PC-3 (cell line): Measurements from ENCODE around the gene KCNN4. TPM values are rescaled to one million over a fixed set of nuclear protein-coding genes. Genes with fewer than 3 reads are reported as not detected.

Source experiments
- ATAC-seq: fragments of 200-7000 bp; cut with Tn5 transposase; 2 replicates; pipeline ENCODE4 v1.9.1; 2020; ENCODE audit warnings: mild to moderate bottlenecking, moderate library complexity
- BruUV-seq: library from RNA; stranded (reverse); fragments of 400-500 nt; replicated peaks from 2 replicates; lab custom pipeline; 2021; lab: Mats Ljungman, UMichigan
- CTCF ChIA-PET: fragments of 300-600 bp; sonication (Branson Sonifier 250); formaldehyde crosslinking; loops from one replicate; lab custom pipeline; 2022; ENCODE audit warnings: antibody characterized with exemption; lab: Charles Lee
- POLR2A ChIA-PET: fragments of 300-600 bp; sonication (Branson Sonifier 250); formaldehyde crosslinking; loops from one replicate; lab custom pipeline; 2022; ENCODE audit warnings: antibody characterized with exemption; ENCODE audit not compliant: unreplicated experiment; lab: Charles Lee
- DNase-seq: peaks from one replicate; pipeline ENCODE4 v3.0.0-alpha.2; 2015
- H2AFZ ChIP-seq: fragments of 300-600 bp; sonication (generic); 2 replicates; pipeline ENCODE4 v1.6.0; 2016; ENCODE audit warnings: antibody characterized with exemption, low read length
- H3F3A ChIP-seq: fragments of 300-600 bp; sonication (generic); one replicate; pipeline ENCODE4 v1.6.0; 2017; ENCODE audit warnings: antibody characterized with exemption, low read length, control low read depth, mild to moderate bottlenecking; ENCODE audit not compliant: unreplicated experiment
- H3K27ac ChIP-seq: fragments of 300-600 bp; sonication (generic); 2 replicates; pipeline ENCODE4 v1.5.1; 2016; ENCODE audit warnings: mild to moderate bottlenecking, low read length
- H3K27me3 ChIP-seq: fragments of 300-600 bp; sonication (generic); 2 replicates; pipeline ENCODE4 v1.6.1; 2016; ENCODE audit warnings: low read length, mixed read lengths
- H3K36me3 ChIP-seq: fragments of 300-600 bp; sonication (generic); 2 replicates; pipeline ENCODE4 v1.6.1; 2016; ENCODE audit warnings: low read depth, mixed run types, low read length, mixed read lengths
- H3K4me1 ChIP-seq: fragments of 300-600 bp; sonication (generic); 2 replicates; pipeline ENCODE4 v1.5.1; 2016; ENCODE audit warnings: low read length; ENCODE audit not compliant: insufficient read depth
- H3K4me2 ChIP-seq: fragments of 300-600 bp; sonication (generic); 2 replicates; pipeline ENCODE4 v1.6.0; 2016; ENCODE audit warnings: low read length
- H3K4me3 ChIP-seq: fragments of 300-600 bp; sonication (generic); 2 replicates; pipeline ENCODE4 v1.5.1; 2016; ENCODE audit warnings: mild to moderate bottlenecking, low read length, mixed read lengths
- H3K79me2 ChIP-seq: fragments of 300-600 bp; sonication (generic); 2 replicates; pipeline ENCODE4 v1.6.1; 2017; ENCODE audit warnings: low read length, mixed read lengths
- H3K9ac ChIP-seq: fragments of 300-600 bp; sonication (generic); 2 replicates; pipeline ENCODE4 v1.6.0; 2016; ENCODE audit warnings: mild to moderate bottlenecking, low read length
- H3K9me2 ChIP-seq: fragments of 300-600 bp; sonication (generic); replicated peaks from 2 replicates; pipeline ENCODE4 v1.6.1; 2016; ENCODE audit warnings: mixed run types, low read length, mixed read lengths
- H3K9me3 ChIP-seq: fragments of 300-600 bp; sonication (generic); 2 replicates; pipeline ENCODE4 v1.6.1; 2016; ENCODE audit warnings: low read length, mixed read lengths
- H4K20me1 ChIP-seq: fragments of 300-600 bp; sonication (generic); 2 replicates; pipeline ENCODE4 v1.6.1; 2016; ENCODE audit warnings: low read length, mixed read lengths
- EZH2 ChIP-seq: fragments of 300-600 bp; sonication (generic); IDR thresholded peaks from one replicate; pipeline ENCODE4 v1.6.1; 2017; ENCODE audit warnings: antibody characterized with exemption, mild to moderate bottlenecking, low read length; ENCODE audit not compliant: unreplicated experiment
- EZH2phosphoT487 ChIP-seq: fragments of 300-600 bp; sonication (generic); IDR thresholded peaks from 2 replicates; pipeline ENCODE4 v1.6.1; 2018; ENCODE audit warnings: mild to moderate bottlenecking, antibody characterized with exemption, low read length, borderline replicate concordance
- intact Hi-C: fragments of 100-400 bp; cut with micrococcal nuclease; formaldehyde crosslinking; loops from 2 replicates; pipeline ENCODE4 v1.9.0; 2023
- total RNA-seq: library from RNA; depleted of rRNA; stranded (reverse); fragments of >200 nt; gene quantifications from 2 replicates; pipeline ENCODE4 v1.2.3, GENCODE V29; 2014
- TF ChIP-seq, protein P1 (sequence below): fragments of 300-600 bp; sonication (generic); conservative IDR thresholded peaks from 2 replicates; pipeline ENCODE4 v1.5.1; 2017; ENCODE audit warnings: antibody characterized with exemption, low read depth, mild to moderate bottlenecking, low read length

KCNN4 gene
- total RNA-seq, 1 experiment from 2014 or later, result 45.7 TPM

DNA sequence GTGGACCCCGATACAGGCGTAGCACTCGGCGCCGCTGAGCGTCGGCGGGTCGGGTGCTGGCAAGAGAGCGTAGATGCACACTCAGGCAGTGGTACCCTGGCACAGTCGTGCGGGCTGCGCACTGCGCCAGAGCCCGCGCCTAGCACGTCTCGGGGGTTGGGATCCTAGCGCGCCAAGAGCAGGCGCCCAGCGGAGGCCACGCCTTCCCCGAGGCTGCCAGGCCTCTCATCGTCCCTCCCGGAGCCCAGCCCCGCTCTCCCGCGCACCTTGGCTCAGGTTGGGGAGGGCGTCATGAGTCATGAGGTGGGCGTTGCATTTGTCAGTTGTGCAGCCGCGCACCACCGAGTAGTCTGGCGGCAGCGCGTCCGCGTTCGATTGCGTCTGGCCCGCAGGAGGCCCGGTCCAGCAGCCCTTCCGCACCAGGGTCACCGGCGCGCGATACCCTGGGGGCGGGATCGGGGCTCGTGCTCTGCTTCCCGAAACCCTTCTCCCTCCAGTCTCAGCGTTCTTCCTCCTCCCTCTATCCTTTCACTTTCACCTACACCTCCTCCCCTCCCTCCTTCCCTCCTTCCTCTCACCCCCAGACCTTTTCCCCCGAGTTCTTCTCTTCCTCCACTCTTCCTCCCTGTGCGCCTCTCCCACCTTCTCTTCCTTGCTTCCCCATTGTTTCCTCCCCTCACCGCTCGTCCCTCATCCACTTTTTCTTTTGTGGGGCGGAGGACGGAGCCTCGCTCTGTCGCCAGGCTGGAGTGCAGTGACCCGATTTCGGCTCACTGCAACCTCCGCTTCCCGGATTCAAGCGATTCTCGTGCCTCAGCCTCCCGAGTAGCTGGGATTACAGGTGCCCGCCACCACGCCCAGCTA is 18.0 kb upstream of the KCNN4 start:
- CTCF ChIA-PET, result no interaction called here
- Histone ChIP-seq H3K27ac (no peak overlapping the region), H3K79me2 (no peaks in the 10 kb centered on the region), H3K36me3 (no peaks in the 10 kb centered on the region), H3K27me3 (no peaks in the 10 kb centered on the region), H4K20me1 (no peaks in the 10 kb centered on the region), H3K9me2 (no peaks in the 10 kb centered on the region), H3K4me2 (peak overlapping the region; percentile 95), H3K4me1 (peaks cover 11% of the 10 kb centered on the region), H3K4me3 (peak overlapping the region; percentile 73), H2AFZ (peak overlapping the region; percentile 95), H3K9me3 (no peaks in the 10 kb centered on the region), H3K9ac (peak overlapping the region; percentile 37; the same call in 1 of the 2 replicates), H3F3A (no peaks in the 10 kb centered on the region)
- POLR2A ChIA-PET, result no interaction called here
- BruUV-seq, result no TSS peak
- intact Hi-C loops, result no loop called here
- TF ChIP-seq EZH2phosphoT487 (no peak), EZH2 (no peak)
- TF ChIP-seq, protein P1, sequence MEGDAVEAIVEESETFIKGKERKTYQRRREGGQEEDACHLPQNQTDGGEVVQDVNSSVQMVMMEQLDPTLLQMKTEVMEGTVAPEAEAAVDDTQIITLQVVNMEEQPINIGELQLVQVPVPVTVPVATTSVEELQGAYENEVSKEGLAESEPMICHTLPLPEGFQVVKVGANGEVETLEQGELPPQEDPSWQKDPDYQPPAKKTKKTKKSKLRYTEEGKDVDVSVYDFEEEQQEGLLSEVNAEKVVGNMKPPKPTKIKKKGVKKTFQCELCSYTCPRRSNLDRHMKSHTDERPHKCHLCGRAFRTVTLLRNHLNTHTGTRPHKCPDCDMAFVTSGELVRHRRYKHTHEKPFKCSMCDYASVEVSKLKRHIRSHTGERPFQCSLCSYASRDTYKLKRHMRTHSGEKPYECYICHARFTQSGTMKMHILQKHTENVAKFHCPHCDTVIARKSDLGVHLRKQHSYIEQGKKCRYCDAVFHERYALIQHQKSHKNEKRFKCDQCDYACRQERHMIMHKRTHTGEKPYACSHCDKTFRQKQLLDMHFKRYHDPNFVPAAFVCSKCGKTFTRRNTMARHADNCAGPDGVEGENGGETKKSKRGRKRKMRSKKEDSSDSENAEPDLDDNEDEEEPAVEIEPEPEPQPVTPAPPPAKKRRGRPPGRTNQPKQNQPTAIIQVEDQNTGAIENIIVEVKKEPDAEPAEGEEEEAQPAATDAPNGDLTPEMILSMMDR, result no peak
- DNase-seq, result peak; percentile 76
- ATAC-seq, result peak; percentile 88

DNA sequence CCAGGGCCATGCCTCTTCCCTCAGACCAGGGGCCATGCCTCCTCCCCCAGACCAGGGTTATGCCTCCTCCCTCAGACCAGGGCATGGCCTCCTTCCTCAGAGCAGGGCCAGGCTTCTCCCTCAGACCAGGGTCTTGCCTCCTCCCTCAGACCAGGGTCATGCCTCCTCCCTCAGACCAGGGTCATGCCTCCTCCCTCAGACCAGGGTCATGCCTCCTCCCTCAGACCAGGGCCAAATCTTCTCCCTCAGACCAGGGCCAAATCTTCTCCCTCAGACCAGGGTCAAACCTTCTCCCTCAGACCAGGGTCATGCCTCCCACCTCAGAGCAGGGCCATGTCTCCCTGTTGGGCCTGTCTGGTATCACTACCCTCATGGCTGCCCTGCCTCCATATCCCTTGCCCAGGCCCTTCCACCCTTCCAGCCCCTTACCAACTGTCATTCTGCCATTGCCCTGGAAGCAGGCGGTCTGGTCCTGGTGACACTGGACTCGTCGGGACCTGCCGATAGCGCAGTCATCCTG is 17.3 kb upstream of the KCNN4 start:
- H3F3A ChIP-seq, result no peaks in the 10 kb centered on the region
- no peaks in the 10 kb centered on the region for H3K27me3 ChIP-seq
- H3K9me3 ChIP-seq, result no peaks in the 10 kb centered on the region
- no TSS peak for BruUV-seq
- H2AFZ ChIP-seq, result peak overlapping the region; percentile 95
- TF ChIP-seq EZH2 (no peak), EZH2phosphoT487 (no peak)
- TF ChIP-seq, protein P1, result no peak
- POLR2A ChIA-PET, result no interaction called here
- peak overlapping the region; percentile 73 for H3K4me3 ChIP-seq
- H3K9me2 ChIP-seq, result no peaks in the 10 kb centered on the region
- peaks cover 11% of the 10 kb centered on the region for H3K4me1 ChIP-seq
- peak overlapping the region; percentile 37; the same call in 1 of the 2 replicates for H3K9ac ChIP-seq
- no peak; the same call in none of the 2 replicates for ATAC-seq
- CTCF ChIA-PET, result no interaction called here
- no peaks in the 10 kb centered on the region for H4K20me1 ChIP-seq
- intact Hi-C loops, result no loop called here
- no peak overlapping the region for H3K27ac ChIP-seq
- H3K4me2 ChIP-seq, result peak overlapping the region; percentile 95
- no peak for DNase-seq
- no peaks in the 10 kb centered on the region for H3K79me2 ChIP-seq
- no peaks in the 10 kb centered on the region for H3K36me3 ChIP-seq

DNA sequence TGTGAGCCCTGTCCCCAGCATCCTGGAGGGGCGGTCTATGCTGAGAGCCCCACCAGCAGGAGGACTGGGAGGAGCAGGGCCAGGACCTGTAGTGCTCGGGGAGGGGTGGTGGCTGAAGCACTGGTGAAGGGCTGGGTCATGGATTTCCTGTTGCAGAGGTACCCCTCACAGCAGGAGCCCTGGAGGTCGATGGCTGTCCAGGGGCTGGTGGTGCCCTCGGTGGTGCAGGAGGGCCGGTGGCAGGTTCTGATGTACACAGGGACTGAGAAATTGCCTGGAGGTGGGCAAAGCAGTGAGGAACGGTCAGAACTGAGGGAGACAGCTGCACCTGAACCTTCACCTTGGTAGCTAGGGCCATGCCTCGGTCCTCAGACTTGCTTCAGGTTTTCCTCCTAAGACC is 16.8 kb upstream of the KCNN4 start:
- TF ChIP-seq EZH2phosphoT487 (no peak), EZH2 (no peak)
- TF ChIP-seq, protein P1, result no peak
- CTCF ChIA-PET, result no interaction called here
- POLR2A ChIA-PET, result no interaction called here
- intact Hi-C loops, result no loop called here
- Histone ChIP-seq H3F3A (no peaks in the 10 kb centered on the region), H3K9ac (no peak overlapping the region), H3K27ac (no peak overlapping the region), H3K36me3 (no peaks in the 10 kb centered on the region), H3K4me1 (peaks cover 11% of the 10 kb centered on the region), H2AFZ (no peak overlapping the region), H3K4me2 (no peak overlapping the region), H3K9me2 (no peaks in the 10 kb centered on the region), H3K27me3 (no peaks in the 10 kb centered on the region), H3K79me2 (no peaks in the 10 kb centered on the region), H3K9me3 (no peaks in the 10 kb centered on the region), H3K4me3 (no peak overlapping the region), H4K20me1 (no peaks in the 10 kb centered on the region)
- DNase-seq (no peak), ATAC-seq (no peak)
- BruUV-seq, result no TSS peak
